ENCODE data around the gene ABCC1. TPM values are rescaled to one million over a fixed set of nuclear protein-coding genes. Genes with fewer than 3 reads are reported as not detected.

The ABCC1 gene
- polyA plus RNA-seq, 1 donor from 2014 or later: 3.0 TPM

DNA sequence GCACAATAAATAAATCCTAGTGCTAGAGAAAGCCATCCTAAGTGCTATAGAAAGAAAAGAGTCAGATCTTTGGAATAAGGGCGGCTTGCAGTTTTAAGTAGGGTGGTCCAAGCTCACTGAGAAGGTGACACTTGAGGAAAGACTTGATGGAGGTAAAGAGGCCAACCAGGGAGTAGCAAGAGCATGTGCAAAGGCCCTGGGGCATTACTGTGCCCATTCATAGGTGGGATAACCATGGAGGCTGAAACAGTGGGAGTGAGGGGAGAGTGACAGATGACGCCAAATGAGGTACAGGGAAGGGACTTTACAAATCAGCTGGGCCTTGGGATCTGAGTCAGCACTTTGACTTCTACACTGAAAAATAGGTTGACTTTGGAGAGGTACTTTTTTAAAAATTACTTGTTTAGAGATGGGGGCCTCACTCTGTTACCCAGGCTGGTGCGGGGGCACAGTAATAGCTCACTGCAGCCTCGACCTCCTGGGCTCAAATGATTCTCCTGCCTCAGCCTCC lies 115.5 kb downstream of the ABCC1 start:
- no peaks in the 10 kb centered on the region for H3F3A ChIP-seq (ENCODE audit: insufficient read depth, low read length, poor library complexity, severe bottlenecking)
- no peaks in the 10 kb centered on the region for H3K36me3 ChIP-seq (ENCODE audit: insufficient read depth, low read length)
- H3K9me3 ChIP-seq (ENCODE audit: low read length): no peaks in the 10 kb centered on the region
- H3K4me2 ChIP-seq (ENCODE audit: low read length): no peak overlapping the region
- no peak overlapping the region for H3K27ac ChIP-seq (ENCODE audit: low read length)
- no peak for TF ChIP-seq POLR2AphosphoS5 (IDR thresholded peaks at IDR 0.05)
- no peak for TF ChIP-seq MXI1 (conservative IDR thresholded peaks at IDR 0.05; ENCODE audit: poor library complexity, severe bottlenecking)
- TF ChIP-seq SMC3 (conservative IDR thresholded peaks at IDR 0.05; ENCODE audit: poor library complexity): no peak
- TF ChIP-seq EZH2 (IDR thresholded peaks at IDR 0.05; ENCODE audit: borderline replicate concordance, insufficient read depth, low read length, poor library complexity, severe bottlenecking): no peak
- no peak for TF ChIP-seq TAF1 (IDR thresholded peaks at IDR 0.05; ENCODE audit: low read depth)
- TF ChIP-seq, protein P1, sequence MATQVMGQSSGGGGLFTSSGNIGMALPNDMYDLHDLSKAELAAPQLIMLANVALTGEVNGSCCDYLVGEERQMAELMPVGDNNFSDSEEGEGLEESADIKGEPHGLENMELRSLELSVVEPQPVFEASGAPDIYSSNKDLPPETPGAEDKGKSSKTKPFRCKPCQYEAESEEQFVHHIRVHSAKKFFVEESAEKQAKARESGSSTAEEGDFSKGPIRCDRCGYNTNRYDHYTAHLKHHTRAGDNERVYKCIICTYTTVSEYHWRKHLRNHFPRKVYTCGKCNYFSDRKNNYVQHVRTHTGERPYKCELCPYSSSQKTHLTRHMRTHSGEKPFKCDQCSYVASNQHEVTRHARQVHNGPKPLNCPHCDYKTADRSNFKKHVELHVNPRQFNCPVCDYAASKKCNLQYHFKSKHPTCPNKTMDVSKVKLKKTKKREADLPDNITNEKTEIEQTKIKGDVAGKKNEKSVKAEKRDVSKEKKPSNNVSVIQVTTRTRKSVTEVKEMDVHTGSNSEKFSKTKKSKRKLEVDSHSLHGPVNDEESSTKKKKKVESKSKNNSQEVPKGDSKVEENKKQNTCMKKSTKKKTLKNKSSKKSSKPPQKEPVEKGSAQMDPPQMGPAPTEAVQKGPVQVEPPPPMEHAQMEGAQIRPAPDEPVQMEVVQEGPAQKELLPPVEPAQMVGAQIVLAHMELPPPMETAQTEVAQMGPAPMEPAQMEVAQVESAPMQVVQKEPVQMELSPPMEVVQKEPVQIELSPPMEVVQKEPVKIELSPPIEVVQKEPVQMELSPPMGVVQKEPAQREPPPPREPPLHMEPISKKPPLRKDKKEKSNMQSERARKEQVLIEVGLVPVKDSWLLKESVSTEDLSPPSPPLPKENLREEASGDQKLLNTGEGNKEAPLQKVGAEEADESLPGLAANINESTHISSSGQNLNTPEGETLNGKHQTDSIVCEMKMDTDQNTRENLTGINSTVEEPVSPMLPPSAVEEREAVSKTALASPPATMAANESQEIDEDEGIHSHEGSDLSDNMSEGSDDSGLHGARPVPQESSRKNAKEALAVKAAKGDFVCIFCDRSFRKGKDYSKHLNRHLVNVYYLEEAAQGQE (IDR thresholded peaks at IDR 0.05; ENCODE audit: borderline replicate concordance): no peak
- TF ChIP-seq, protein P2, sequence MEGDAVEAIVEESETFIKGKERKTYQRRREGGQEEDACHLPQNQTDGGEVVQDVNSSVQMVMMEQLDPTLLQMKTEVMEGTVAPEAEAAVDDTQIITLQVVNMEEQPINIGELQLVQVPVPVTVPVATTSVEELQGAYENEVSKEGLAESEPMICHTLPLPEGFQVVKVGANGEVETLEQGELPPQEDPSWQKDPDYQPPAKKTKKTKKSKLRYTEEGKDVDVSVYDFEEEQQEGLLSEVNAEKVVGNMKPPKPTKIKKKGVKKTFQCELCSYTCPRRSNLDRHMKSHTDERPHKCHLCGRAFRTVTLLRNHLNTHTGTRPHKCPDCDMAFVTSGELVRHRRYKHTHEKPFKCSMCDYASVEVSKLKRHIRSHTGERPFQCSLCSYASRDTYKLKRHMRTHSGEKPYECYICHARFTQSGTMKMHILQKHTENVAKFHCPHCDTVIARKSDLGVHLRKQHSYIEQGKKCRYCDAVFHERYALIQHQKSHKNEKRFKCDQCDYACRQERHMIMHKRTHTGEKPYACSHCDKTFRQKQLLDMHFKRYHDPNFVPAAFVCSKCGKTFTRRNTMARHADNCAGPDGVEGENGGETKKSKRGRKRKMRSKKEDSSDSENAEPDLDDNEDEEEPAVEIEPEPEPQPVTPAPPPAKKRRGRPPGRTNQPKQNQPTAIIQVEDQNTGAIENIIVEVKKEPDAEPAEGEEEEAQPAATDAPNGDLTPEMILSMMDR (IDR thresholded peaks at IDR 0.05; ENCODE audit: poor library complexity, severe bottlenecking): no peak
- no peak for TF ChIP-seq EP300 (conservative IDR thresholded peaks at IDR 0.05; ENCODE audit: poor library complexity, severe bottlenecking)
- no peak for TF ChIP-seq RAD21 (conservative IDR thresholded peaks at IDR 0.05)
- H4K20me1 ChIP-seq (ENCODE audit: insufficient read depth): no peaks in the 10 kb centered on the region
- no peaks in the 10 kb centered on the region for H3K79me2 ChIP-seq (replicated peaks; ENCODE audit: insufficient read depth, low read length)
- no peak overlapping the region for H3K9ac ChIP-seq (ENCODE audit: low read length)
- no peak overlapping the region for H2AFZ ChIP-seq (ENCODE audit: low read depth, low read length)
- no peaks in the 10 kb centered on the region for H3K9me2 ChIP-seq (ENCODE audit: insufficient read depth, low read length)
- no peaks in the 10 kb centered on the region for H3K27me3 ChIP-seq (ENCODE audit: insufficient read depth, low read depth, low read length)
- H3K4me3 ChIP-seq (ENCODE audit: low read length): no peak overlapping the region

DNA sequence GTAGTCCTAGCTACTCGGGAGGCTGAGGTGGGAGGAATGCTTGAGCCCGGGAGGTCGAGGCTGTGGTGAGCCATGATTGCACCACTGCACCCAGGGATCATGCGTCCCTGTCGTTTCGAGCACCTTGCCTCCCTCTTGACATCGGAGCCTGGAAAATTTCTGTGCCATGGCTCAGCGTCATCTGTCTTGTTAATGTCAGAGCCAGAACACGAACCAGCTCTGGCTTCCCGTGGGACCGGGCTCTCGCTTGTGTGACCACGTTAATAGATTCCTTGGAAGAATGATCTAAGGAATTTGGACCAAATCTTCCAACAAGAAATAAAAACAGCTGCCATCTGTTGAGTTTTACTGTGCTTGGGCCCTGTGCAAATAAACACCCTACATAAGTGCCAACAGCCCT lies 117.7 kb downstream of the ABCC1 start:
- Histone ChIP-seq H3K9me2 (ENCODE audit: insufficient read depth, low read length) (no peaks in the 10 kb centered on the region), H3K36me3 (ENCODE audit: insufficient read depth, low read length) (no peaks in the 10 kb centered on the region), H3K4me3 (ENCODE audit: low read length) (no peak overlapping the region), H2AFZ (ENCODE audit: low read depth, low read length) (no peak overlapping the region), H3K9me3 (ENCODE audit: low read length) (no peaks in the 10 kb centered on the region), H3K27me3 (ENCODE audit: insufficient read depth, low read depth, low read length) (no peaks in the 10 kb centered on the region), H3K27ac (ENCODE audit: low read length) (no peak overlapping the region), H3K9ac (ENCODE audit: low read length) (no peak overlapping the region), H3K4me2 (ENCODE audit: low read length) (no peak overlapping the region), H4K20me1 (ENCODE audit: insufficient read depth) (no peaks in the 10 kb centered on the region), H3F3A (ENCODE audit: insufficient read depth, low read length, poor library complexity, severe bottlenecking) (no peaks in the 10 kb centered on the region), H3K79me2 (replicated peaks; ENCODE audit: insufficient read depth, low read length) (no peaks in the 10 kb centered on the region)
- no peak for TF ChIP-seq SMC3 (conservative IDR thresholded peaks at IDR 0.05; ENCODE audit: poor library complexity)
- TF ChIP-seq, protein P1 (IDR thresholded peaks at IDR 0.05; ENCODE audit: borderline replicate concordance): no peak
- no peak for TF ChIP-seq TAF1 (IDR thresholded peaks at IDR 0.05; ENCODE audit: low read depth)
- no peak for TF ChIP-seq MXI1 (conservative IDR thresholded peaks at IDR 0.05; ENCODE audit: poor library complexity, severe bottlenecking)
- TF ChIP-seq, protein P2 (IDR thresholded peaks at IDR 0.05; ENCODE audit: poor library complexity, severe bottlenecking): no peak
- no peak for TF ChIP-seq POLR2AphosphoS5 (IDR thresholded peaks at IDR 0.05)
- no peak for TF ChIP-seq EP300 (conservative IDR thresholded peaks at IDR 0.05; ENCODE audit: poor library complexity, severe bottlenecking)
- no peak for TF ChIP-seq EZH2 (IDR thresholded peaks at IDR 0.05; ENCODE audit: borderline replicate concordance, insufficient read depth, low read length, poor library complexity, severe bottlenecking)
- TF ChIP-seq RAD21 (conservative IDR thresholded peaks at IDR 0.05): no peak
